ENCODE results near the gene SNX5.

The SNX5 gene

GRCh38 chr20:17933711-17934110, 34.9 kb downstream of the SNX5 start:
- Histone ChIP-seq H3K36me3 (ENCODE audit: insufficient read depth, low read length) (no peaks in the 10 kb centered on the region), H4K20me1 (ENCODE audit: insufficient read depth, low read length) (peaks cover 4% of the 10 kb centered on the region; the same call in 1 of the 2 replicates), H3K27me3 (ENCODE audit: insufficient read depth, low read length, poor library complexity) (no peaks in the 10 kb centered on the region), H2AFZ (ENCODE audit: low read depth, low read length) (no peak overlapping the region), H3K27ac (ENCODE audit: low read length) (no peak overlapping the region), H3K9me3 (ENCODE audit: insufficient read depth, low read length, severe bottlenecking) (no peaks in the 10 kb centered on the region), H3K79me2 (ENCODE audit: insufficient read depth, low read length) (no peaks in the 10 kb centered on the region), H3K4me3 (ENCODE audit: low read depth in 1 of 2, low read length in 2 of 2) (no peak overlapping the region), H3K9ac (ENCODE audit: low read depth, low read length) (no peak overlapping the region), H3K4me1 (ENCODE audit: insufficient read depth, low read length) (no peaks in the 10 kb centered on the region), H3K4me2 (ENCODE audit: insufficient read depth, low read length) (no peak overlapping the region)
- ATAC-seq (ENCODE audit: insufficient read depth, low read depth) (no peak), DNase-seq (no peak)
- TF ChIP-seq EZH2 (IDR thresholded peaks at IDR 0.05; ENCODE audit: borderline replicate concordance, low read depth, low read length, severe bottlenecking): no peak
- no peak for TF ChIP-seq CTCF (IDR thresholded peaks at IDR 0.05; ENCODE audit: borderline replicate concordance, extremely low read depth, low read length, poor library complexity, severe bottlenecking)

GRCh38 chr20:17933121-17933520, 35.5 kb downstream of the SNX5 start:
- Histone ChIP-seq H3K9ac (ENCODE audit: low read depth, low read length) (no peak overlapping the region), H4K20me1 (ENCODE audit: insufficient read depth, low read length) (peaks cover 3% of the 10 kb centered on the region; the same call in 1 of the 2 replicates), H3K27ac (ENCODE audit: low read length) (no peak overlapping the region), H3K4me1 (ENCODE audit: insufficient read depth, low read length) (no peaks in the 10 kb centered on the region), H3K79me2 (ENCODE audit: insufficient read depth, low read length) (no peaks in the 10 kb centered on the region), H2AFZ (ENCODE audit: low read depth, low read length) (no peak overlapping the region), H3K27me3 (ENCODE audit: insufficient read depth, low read length, poor library complexity) (no peaks in the 10 kb centered on the region), H3K4me2 (ENCODE audit: insufficient read depth, low read length) (no peak overlapping the region), H3K36me3 (ENCODE audit: insufficient read depth, low read length) (no peaks in the 10 kb centered on the region), H3K9me3 (ENCODE audit: insufficient read depth, low read length, severe bottlenecking) (no peaks in the 10 kb centered on the region), H3K4me3 (ENCODE audit: low read depth in 1 of 2, low read length in 2 of 2) (no peak overlapping the region)
- DNase-seq (no peak), ATAC-seq (ENCODE audit: insufficient read depth, low read depth) (no peak)
- TF ChIP-seq CTCF (IDR thresholded peaks at IDR 0.05; ENCODE audit: borderline replicate concordance, extremely low read depth, low read length, poor library complexity, severe bottlenecking) (no peak), EZH2 (IDR thresholded peaks at IDR 0.05; ENCODE audit: borderline replicate concordance, low read depth, low read length, severe bottlenecking) (no peak)

- DNase-seq (no peak), ATAC-seq (ENCODE audit: insufficient read depth, low read depth) (no peak)
- no peak overlapping the region for H3K27ac ChIP-seq (ENCODE audit: low read length)
- no peak overlapping the region for H3K4me2 ChIP-seq (ENCODE audit: insufficient read depth, low read length)
- no peaks in the 10 kb centered on the region for H3K36me3 ChIP-seq (ENCODE audit: insufficient read depth, low read length)
- peaks cover 3% of the 10 kb centered on the region; the same call in 1 of the 2 replicates for H4K20me1 ChIP-seq (ENCODE audit: insufficient read depth, low read length)
- H3K79me2 ChIP-seq (ENCODE audit: insufficient read depth, low read length): no peaks in the 10 kb centered on the region
- no peak for TF ChIP-seq CTCF (IDR thresholded peaks at IDR 0.05; ENCODE audit: borderline replicate concordance, extremely low read depth, low read length, poor library complexity, severe bottlenecking)
- TF ChIP-seq EZH2 (IDR thresholded peaks at IDR 0.05; ENCODE audit: borderline replicate concordance, low read depth, low read length, severe bottlenecking): no peak
- no peaks in the 10 kb centered on the region for H3K27me3 ChIP-seq (ENCODE audit: insufficient read depth, low read length, poor library complexity)
- no peaks in the 10 kb centered on the region for H3K9me3 ChIP-seq (ENCODE audit: insufficient read depth, low read length, severe bottlenecking)
- no peak overlapping the region for H2AFZ ChIP-seq (ENCODE audit: low read depth, low read length)
- no peaks in the 10 kb centered on the region for H3K4me1 ChIP-seq (ENCODE audit: insufficient read depth, low read length)
- no peak overlapping the region for H3K9ac ChIP-seq (ENCODE audit: low read depth, low read length)
- no peak overlapping the region for H3K4me3 ChIP-seq (ENCODE audit: low read depth in 1 of 2, low read length in 2 of 2)
These were observed 36.2 kb downstream of the SNX5 start for GRCh38 chr20:17932396-17932795.

GRCh38 chr20:17931513-17931912, 37.1 kb downstream of the SNX5 start:
- no peak overlapping the region for H3K9ac ChIP-seq (ENCODE audit: low read depth, low read length)
- no peak for DNase-seq
- no peaks in the 10 kb centered on the region for H3K4me1 ChIP-seq (ENCODE audit: insufficient read depth, low read length)
- no peaks in the 10 kb centered on the region for H3K79me2 ChIP-seq (ENCODE audit: insufficient read depth, low read length)
- no peak overlapping the region for H3K27ac ChIP-seq (ENCODE audit: low read length)
- no peak for ATAC-seq (ENCODE audit: insufficient read depth, low read depth)
- H3K9me3 ChIP-seq (ENCODE audit: insufficient read depth, low read length, severe bottlenecking): no peaks in the 10 kb centered on the region
- H2AFZ ChIP-seq (ENCODE audit: low read depth, low read length): no peak overlapping the region
- peaks cover 6% of the 10 kb centered on the region for H3K27me3 ChIP-seq (ENCODE audit: insufficient read depth, low read length, poor library complexity)
- H4K20me1 ChIP-seq (ENCODE audit: insufficient read depth, low read length): peaks cover 3% of the 10 kb centered on the region; the same call in 1 of the 2 replicates
- no peaks in the 10 kb centered on the region for H3K36me3 ChIP-seq (ENCODE audit: insufficient read depth, low read length)
- no peak overlapping the region for H3K4me2 ChIP-seq (ENCODE audit: insufficient read depth, low read length)
- TF ChIP-seq EZH2 (IDR thresholded peaks at IDR 0.05; ENCODE audit: borderline replicate concordance, low read depth, low read length, severe bottlenecking) (no peak), CTCF (IDR thresholded peaks at IDR 0.05; ENCODE audit: borderline replicate concordance, extremely low read depth, low read length, poor library complexity, severe bottlenecking) (no peak)
- no peak overlapping the region for H3K4me3 ChIP-seq (ENCODE audit: low read depth in 1 of 2, low read length in 2 of 2)

All from DND-41 (cell line).